Pulmonary artery endothelial cell (primary cell): ENCODE results near the gene TNFRSF6B. TPM values are rescaled to one million over a fixed set of nuclear protein-coding genes. Genes with fewer than 3 reads are reported as not detected.
"Not testable (repeated sequence)": the region's sequence is repeated elsewhere in the genome, so short reads cannot be mapped to it uniquely, and the experiment has no call there.

Source experiments
- DNase-seq: peaks from one replicate; pipeline ENCODE4 v3.0.0-alpha.2; 2011; ENCODE audit warnings: low read depth, low spot score
- total RNA-seq: library from RNA; depleted of rRNA; stranded (reverse); fragments of >200 nt; gene quantifications from 2 replicates; pipeline ENCODE4 v1.2.3, GENCODE V29; 2014

TNFRSF6B gene
- total RNA-seq, 1 donor from 2014 or later, result 118 TPM

- DNase-seq, result no peak
Measured at GRCh38 chr20:63706852-63707557, 10.6 kb downstream of the TNFRSF6B start.

- peak; percentile 40 for DNase-seq
Measured at GRCh38 chr20:63707558-63708300, 11.3 kb downstream of the TNFRSF6B start, which contains the start of the genes ARFRP1 and ZGPAT. ARFRP1 (minus strand) TSS chr20:63707976; CDS start chr20:63707091, 885 bp downstream. ZGPAT (plus strand) TSS chr20:63708039; CDS start chr20:63708581, 542 bp downstream.

GRCh38 chr20:63708301-63709148 is 12.1 kb downstream of the TNFRSF6B start:
- no peak for DNase-seq

GRCh38 chr20:63709149-63709527 is 12.7 kb downstream of the TNFRSF6B start:
- no peak for DNase-seq

GRCh38 chr20:63711085-63711645 is 14.7 kb downstream of the TNFRSF6B start:
- DNase-seq, result no peak

- no peak for DNase-seq
Measured at GRCh38 chr20:63712191-63712590, 15.7 kb downstream of the TNFRSF6B start.

GRCh38 chr20:63714858-63715257 is 18.4 kb downstream of the TNFRSF6B start:
- no peak for DNase-seq

GRCh38 chr20:63718996-63719395 is 22.5 kb downstream of the TNFRSF6B start:
- DNase-seq, result no peak

GRCh38 chr20:63722967-63723622 is 26.6 kb downstream of the TNFRSF6B start:
- DNase-seq, result not testable (repeated sequence)

GRCh38 chr20:63730189-63730733 is 33.8 kb downstream of the TNFRSF6B start:
- DNase-seq, result not testable (repeated sequence)

GRCh38 chr20:63731410-63731809 is 35.0 kb downstream of the TNFRSF6B start:
- DNase-seq, result no peak

- no peak for DNase-seq
Measured at GRCh38 chr20:63732118-63733095, 36.0 kb downstream of the TNFRSF6B start.

GRCh38 chr20:63733117-63733516 is 36.7 kb downstream of the TNFRSF6B start:
- DNase-seq, result no peak

GRCh38 chr20:63733579-63734081 is 37.2 kb downstream of the TNFRSF6B start:
- DNase-seq, result no peak

GRCh38 chr20:63734111-63734945 is 37.9 kb downstream of the TNFRSF6B start:
- no peak for DNase-seq

GRCh38 chr20:63734946-63735858 is 38.8 kb downstream of the TNFRSF6B start:
- DNase-seq, result no peak
